ENCODE measurements around the gene GPR155.
"Not testable (repeated sequence)": the region's sequence is repeated elsewhere in the genome, so short reads cannot be mapped to it uniquely, and the experiment has no call there.

The GPR155 gene

DNA sequence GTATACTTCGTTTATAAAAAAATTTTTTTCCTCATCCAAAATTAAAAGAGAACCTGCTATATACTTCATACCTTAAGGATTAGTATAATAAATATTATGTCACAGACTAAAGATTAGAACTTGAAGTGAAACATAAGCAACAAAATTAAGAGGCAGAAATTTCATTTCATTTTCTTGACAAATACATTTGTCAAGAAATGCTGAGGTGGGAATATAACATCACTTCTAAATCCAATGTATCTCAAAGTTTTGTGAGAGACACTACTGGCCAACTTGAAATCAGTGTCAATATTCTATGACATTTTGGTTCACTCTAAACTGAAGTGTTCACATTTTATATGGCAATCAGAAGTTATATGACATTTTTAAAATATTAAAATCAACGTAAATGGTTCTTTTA lies 47.5 kb downstream of the GPR155 start:
- no peak for DNase-seq (ENCODE audit: low read depth in 1 of 2, low spot score in 1 of 2)

DNA sequence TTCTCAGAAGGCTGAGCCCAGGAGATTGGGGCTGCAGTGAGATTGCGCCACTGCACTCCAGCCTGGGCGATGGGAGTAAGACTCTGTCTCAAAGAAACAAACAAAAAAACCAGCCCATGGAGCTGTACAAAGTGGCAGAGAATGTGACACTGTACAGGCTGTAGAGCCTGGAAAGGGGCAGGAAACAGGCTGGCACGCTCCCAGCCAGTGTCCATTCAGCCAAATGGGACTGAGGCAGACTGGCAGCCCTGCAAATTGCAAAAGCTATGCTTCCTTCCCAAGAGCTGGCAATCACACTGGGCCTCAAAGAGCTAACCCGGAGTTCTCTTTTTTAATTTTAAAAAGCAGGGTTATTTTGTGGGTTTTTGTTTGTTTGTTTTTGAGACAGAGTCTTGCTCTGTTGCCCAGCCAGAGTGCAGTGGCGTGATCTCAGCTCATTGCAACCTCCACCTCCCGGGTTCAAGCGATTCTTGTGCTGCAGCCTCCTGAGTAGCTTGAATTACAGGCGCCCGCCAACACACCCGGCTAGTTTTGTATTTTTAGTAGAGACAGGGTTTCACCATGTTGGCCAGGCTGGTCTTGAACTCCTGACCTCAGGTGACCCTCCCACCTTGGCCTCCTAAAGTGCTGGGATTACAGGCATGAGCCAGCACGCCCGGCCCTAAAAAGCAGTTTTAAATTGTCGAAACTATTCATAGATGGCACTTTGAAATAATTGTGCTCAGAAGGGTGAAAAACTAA lies 48.5 kb downstream of the GPR155 start:
- DNase-seq (ENCODE audit: low read depth in 1 of 2, low spot score in 1 of 2) = no peak

DNA sequence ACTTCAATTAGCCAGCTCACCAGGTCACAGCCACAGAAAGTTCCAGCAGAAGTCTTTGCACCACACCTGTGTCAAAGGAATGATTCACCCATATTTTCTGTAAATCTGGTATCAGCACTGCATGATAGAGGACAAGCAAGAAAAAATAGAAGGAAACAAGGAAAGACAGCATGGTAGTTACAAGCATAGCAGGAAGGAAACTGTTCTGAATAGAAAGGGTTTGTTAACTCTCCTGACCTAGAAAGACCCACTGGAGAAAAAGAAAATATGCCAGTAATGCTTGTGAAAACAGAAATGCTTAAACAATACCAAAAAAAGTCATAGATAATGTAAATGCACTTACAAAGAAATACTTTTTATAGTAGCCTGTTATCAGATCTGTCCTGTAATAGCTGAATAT lies 50.5 kb downstream of the GPR155 start:
- DNase-seq (ENCODE audit: low read depth in 1 of 2, low spot score in 1 of 2) = no peak

DNA sequence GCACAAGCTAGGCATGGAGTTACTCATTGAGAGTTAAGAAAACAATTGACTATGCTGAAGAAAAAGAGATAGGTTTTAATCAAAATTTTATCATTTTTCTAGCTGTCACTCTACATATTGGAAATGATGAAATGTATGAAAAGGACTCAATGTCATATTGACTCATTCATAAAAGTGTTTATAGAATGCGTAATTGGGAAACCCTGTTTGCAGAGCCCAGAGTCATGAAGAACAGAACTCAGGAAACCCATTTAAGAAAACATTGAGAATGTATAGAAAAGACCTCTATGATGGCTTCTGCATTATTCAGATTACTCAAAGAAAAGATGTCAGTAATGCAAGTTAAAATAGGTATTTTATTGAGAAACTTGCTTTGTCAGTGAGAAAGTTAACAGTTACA lies 54.9 kb downstream of the GPR155 start:
- no peak for DNase-seq (ENCODE audit: low read depth in 1 of 2, low spot score in 1 of 2)

DNA sequence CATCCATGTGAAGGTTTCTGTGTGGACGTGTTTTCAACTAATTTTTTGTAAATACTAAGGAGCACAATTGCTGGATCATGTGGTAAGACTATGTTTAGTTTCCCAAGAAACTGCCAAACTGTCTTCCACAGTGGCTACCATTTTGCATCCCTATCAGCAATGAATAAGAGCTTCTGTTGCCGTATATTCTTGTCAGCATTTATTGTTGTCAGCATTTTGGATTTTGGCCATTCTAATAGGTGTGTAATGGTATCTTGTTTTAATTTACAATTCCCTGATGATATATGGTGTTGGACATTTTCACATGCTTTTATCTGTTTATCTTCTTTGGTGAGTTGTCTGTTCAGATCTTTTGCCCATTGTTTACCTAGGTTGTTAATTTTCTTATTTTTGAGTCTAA lies 56.8 kb downstream of the GPR155 start:
- DNase-seq (ENCODE audit: low read depth in 1 of 2, low spot score in 1 of 2) = no peak

DNA sequence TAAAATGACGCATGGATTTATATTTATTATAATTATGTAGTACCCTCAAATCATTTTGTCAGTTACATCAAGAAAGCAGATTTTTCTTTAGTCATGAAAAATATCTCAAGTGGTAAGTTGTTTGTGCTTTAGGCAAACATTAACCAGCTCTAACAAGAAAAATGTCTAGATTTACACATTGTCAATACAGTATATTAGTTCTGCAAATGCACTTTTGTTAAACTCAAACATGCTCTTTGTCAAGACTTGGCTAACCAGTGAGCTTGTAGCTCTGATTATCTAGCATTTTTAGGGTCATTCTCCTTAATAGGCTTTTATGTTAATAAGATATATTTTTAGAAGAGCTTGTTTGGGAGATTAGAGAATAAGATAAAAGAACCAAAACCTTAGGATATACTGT lies 58.6 kb downstream of the GPR155 start:
- DNase-seq (ENCODE audit: low read depth in 1 of 2, low spot score in 1 of 2) = no peak

DNA sequence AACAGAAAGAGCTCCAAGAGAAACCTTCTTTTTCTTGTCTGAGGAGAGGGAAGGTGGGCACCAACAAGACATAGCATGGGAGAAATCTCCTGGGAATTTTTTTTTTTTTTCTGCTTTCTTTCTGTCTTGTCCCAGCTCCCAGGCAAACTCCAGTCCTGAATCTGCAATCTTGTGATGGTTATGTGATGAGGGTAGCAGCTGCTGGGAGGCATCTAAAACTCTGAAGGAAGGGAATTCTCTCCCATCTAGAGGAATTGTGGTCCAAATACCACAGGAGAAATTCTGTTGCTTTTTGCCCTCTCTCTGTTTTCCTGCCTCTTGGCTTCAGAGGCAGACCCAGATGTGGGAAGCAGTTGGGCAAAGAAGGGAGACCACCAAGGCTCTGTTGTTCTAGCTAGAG lies 74.6 kb downstream of the GPR155 start:
- no peak for DNase-seq (ENCODE audit: low read depth in 1 of 2, low spot score in 1 of 2)

DNA sequence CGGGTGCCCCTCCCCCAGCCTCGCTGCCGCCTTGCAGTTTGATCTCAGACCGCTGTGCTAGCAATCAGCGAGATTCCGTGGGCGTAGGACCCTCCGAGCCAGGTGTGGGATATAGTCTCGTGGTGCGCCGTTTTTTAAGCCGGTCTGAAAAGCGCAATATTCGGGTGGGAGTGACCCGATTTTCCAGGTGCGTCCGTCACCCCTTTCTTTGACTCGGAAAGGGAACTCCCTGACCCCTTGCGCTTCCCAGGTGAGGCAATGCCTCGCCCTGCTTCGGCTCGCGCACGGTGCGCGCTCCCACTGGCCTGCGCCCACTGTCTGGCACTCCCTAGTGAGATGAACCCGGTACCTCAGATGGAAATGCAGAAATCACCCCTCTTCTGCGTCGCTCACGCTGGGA lies 76.8 kb downstream of the GPR155 start:
- not testable (repeated sequence) for DNase-seq (ENCODE audit: low read depth in 1 of 2, low spot score in 1 of 2)

DNA sequence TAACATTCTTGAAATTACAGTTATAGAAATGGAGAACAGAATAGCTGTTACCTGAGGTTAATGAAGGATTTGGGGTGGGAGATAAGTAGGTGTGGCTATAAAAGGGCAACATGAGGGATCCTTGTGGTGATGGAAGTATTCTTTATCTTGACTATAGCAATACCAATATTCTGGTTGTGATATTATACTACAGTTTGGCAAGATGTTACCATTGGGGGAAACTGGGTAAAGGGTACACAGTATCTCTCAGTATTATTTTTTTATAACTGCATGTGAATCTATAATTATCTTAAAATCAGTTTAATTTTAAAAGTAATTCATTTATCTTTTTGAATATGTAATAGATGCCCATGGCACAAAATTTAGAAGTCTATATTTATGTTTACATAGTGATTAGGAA lies 83.2 kb downstream of the GPR155 start:
- DNase-seq (ENCODE audit: low read depth in 1 of 2, low spot score in 1 of 2) = no peak

DNA sequence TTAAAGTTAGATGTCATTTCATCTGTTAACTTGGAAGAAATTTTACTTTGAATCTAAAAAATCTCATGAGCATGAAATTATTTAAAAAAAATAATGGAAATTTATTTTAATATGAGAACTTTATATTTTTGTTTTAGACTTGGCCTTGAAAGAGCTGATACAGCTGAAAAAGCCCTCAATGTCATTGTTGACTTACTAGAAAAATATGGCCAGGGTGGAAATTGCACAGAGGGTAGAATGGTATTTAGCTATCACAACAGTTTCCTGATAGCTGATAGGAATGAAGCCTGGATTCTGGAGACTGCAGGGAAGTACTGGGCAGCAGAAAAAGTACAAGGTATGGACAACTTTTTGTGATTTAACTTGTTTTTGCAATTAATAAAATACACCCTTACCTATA lies 86.0 kb downstream of the GPR155 start:
- no peak for DNase-seq (ENCODE audit: low read depth in 1 of 2, low spot score in 1 of 2)

DNA sequence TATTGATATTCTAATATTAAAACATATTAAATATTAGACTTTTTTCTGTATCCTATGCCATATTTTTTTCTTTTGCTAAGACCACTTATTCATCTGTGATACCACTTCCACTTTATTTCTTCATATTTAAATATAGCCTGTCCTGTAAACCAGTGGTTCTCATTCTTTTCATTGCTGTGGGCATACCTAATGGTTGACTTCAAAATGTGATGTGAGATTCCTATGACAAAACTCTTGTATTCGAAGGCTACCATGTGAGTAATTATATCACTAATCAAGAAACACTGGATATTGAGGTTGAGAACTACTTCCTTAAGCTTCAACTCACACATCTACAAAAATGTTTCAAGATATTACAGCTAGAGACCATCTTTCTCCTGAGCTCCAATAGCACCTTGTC lies 87.7 kb downstream of the GPR155 start:
- no peak for DNase-seq (ENCODE audit: low read depth in 1 of 2, low spot score in 1 of 2)

DNA sequence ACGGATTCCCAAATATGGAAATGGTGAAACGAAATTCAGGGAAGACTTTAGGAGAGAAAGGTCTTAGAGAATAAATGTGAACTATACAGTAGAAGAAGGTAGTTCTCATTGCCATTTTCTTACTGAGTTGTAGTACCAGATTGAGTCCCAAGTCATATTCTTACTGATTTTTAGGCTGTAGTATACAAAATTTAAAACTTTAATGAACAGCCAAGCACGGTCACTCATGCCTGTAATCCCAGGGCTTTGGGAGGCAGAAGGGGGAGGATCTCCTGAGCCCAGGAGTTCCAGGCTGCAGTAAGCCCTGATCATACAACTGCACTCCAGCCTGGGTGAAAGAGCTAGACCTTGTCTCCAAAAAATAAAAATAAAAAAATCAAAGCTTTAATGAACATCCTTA lies 89.1 kb downstream of the GPR155 start:
- no peak for DNase-seq (ENCODE audit: low read depth in 1 of 2, low spot score in 1 of 2)

DNA sequence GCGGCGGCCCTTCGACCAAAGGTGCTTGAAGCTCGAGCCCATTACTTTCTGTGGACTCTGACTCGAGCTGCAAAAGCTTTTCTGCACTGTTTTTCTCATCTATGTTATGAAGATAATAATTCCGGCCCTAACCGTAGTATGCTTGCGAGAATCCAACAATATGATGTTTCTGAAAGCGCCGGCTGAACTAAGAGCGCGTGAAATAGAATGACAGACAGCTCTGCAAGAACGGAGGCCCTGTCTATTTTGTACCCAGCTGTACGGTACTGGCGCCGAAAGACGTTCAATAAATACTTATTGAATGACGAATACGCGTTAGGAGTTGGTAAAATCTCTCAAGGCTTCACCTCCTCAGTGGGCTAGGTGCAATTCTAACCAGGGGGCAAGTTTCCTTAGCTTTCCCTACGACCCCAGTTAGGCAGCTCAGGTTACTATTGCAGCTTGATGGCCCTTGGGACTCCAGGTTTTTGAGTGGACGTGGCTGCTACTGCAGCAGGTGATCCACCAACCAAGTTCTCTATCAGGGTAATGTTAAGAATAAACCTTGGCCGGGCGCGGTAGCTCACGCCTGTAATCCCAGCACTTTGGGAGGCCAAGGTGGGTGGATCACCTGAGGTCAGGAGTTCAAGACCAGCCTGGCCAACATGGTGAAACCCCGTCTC lies 90.7 kb downstream of the GPR155 start:
- no peak for DNase-seq (ENCODE audit: low read depth in 1 of 2, low spot score in 1 of 2)

DNA sequence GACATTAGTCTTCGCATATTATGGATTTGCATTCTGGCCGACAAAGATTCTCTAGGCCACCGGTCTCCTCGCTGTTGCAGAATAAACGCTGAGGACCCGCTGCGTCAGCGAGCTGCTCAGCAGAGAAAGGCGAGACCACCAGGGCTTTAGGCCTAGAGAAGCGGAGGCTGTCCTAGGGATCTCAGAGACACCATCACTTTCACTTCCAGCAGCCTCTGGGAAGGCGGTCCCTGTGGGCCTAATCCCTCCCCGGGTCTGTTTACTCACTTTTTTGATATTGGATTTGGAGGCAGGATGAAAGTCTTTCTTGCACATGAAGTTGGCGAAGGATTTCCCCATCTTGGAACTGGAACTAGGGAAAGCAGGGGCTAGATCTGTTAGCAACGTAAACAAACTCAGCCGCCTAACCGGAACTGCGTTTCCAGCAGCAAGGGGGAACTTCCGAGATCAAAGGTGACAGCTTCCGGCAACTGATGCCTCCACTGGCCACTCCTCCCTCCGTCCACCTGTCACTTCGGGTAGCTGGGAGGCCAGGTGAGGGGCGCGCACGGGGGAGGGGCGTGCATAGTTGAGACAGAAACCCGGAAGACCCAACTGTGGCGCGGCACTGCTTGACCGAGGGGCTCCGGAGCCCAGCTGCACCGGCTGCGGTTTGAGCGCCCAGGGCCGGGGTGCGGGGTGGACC lies 91.4 kb downstream of the GPR155 start, which contains the start of gene SCRN3:
Gene SCRN3, plus strand, starts transcription at position 447 of the 685 bp plus-strand sequence. CDS start 2,554 bp downstream, outside the sequence.
- peak; percentile 41 to 69 for DNase-seq (ENCODE audit: low read depth in 1 of 2, low spot score in 1 of 2)

DNA sequence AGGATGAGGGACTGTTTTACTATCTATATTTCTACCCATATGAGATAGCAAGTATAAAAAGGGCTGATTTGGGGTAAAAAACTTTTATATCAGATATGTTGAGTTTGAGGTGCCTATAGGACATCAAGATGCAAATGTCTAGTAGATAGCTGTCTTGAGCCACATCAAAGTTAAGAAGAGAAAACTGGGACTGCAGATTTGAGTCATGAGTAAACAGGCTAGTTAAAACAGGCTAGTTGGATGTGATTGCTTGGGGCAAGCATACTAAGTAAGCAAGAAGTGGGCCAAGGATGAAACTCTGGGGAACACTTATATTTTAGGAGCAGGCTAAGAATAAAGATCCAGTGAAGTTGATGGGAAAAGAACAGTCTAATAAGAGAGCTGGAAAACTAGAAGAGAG lies 94.1 kb downstream of the GPR155 start:
- DNase-seq (ENCODE audit: low read depth in 1 of 2, low spot score in 1 of 2) = no peak

DNA sequence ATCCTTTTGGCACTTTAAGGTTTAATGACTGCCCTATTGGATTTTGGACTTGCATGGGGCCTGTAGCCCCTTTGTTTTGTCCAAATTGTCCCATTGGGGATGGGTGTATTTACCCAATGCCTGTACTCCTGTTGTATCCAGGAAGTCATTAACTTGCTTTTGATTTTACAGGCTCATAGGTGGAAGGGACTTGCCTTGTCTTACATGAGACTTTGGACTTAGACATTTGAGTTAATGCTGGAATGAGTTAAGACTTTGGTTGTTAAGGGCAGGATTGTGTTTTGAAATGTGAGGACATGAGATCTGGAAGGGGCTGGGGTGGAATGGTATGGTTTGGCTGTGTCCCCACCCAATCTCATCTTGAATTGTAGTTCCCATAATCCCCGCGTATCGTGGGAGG lies 96.5 kb downstream of the GPR155 start:
- DNase-seq (ENCODE audit: low read depth in 1 of 2, low spot score in 1 of 2) = not testable (repeated sequence)

DNA sequence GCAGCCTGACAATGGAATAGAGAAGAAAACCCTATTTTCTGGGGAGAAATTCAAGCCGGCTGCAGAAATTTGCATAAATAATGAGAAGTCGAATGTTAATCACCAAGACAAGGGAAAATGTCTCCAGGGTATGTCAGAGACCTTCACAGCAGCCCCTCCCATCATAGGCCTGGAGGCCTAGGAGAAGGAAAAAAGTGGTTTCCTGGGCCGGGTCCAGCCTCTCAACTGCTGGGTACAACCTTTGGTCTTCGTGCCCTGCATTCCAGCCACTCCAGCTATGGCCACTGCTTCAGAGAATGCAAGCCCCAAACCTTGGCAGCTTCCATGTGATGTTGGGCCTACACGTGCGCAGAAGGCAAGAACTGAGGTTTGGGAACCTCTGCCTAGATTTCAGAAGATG lies 97.3 kb downstream of the GPR155 start:
- DNase-seq (ENCODE audit: low read depth in 1 of 2, low spot score in 1 of 2) = no peak

DNA sequence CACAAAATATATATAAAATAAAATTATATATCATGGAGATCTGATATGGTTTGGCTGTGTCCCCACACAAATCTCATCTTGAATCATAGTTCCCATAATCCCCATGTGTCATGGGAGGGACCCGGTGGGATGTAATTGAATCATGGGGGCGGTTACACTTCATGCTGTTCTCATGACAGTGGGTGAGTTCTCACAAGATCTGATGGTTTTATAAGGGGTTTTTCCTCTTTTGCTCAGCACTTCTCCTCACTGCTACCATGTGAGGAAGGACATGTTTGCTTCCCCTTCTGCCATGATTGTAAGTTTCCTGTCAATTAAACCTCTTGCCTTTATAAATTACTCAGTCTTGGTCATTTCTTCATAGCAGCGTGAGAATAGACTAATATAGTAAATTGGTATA lies 98.1 kb downstream of the GPR155 start:
- DNase-seq (ENCODE audit: low read depth in 1 of 2, low spot score in 1 of 2) = not testable (repeated sequence)

DNA sequence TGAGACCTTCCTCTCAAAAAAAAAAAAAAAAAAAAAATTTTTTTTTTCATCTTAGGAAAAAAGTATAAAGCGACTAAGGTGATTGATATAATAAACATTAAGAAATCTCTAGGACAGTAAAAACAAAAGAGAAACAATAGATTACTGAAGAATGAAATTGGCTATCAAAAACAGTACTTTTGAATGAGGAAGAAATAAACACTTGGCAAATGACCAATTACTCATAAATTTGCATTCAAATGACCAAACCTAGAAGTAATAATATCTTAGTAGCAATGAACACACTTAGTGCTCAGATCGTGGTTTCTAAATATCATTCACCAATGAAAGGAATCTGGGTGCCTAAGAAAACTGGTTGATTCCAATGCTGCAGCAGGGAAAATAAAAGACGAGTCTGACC lies 101.6 kb downstream of the GPR155 start:
- DNase-seq (ENCODE audit: low read depth in 1 of 2, low spot score in 1 of 2) = no peak

DNA sequence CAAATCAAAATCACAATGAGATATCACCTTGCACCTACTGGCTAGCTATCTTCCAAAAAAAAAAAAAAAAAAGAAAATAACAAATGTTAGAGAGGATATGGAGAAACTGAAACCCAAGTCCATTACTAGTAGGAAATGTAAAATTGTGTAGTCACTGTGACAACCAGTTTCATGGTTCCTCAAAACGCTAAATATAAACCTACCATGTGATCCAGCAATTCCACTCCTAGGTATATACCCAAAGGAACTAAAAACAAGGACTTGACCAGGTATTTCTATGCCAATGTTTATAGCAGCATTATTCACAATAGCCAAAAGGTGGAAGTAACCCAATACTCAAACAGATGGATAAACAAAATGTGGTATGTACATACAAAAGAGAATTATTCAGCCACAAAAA lies 103.0 kb downstream of the GPR155 start:
- DNase-seq (ENCODE audit: low read depth in 1 of 2, low spot score in 1 of 2) = no peak

Data from activated CD4-positive, alpha-beta T cell treated with anti-CD3 and anti-CD28 coated beads, Interleukin-2, amount 50 U/mL, for 24 hours (primary cell).